ENCODE data around the gene CTSZ. TPM values are rescaled to one million over a fixed set of nuclear protein-coding genes. Genes with fewer than 3 reads are reported as not detected.

Gene CTSZ
- total RNA-seq, 2 donors from 2014 or later, result 283 to 307 TPM

DNA sequence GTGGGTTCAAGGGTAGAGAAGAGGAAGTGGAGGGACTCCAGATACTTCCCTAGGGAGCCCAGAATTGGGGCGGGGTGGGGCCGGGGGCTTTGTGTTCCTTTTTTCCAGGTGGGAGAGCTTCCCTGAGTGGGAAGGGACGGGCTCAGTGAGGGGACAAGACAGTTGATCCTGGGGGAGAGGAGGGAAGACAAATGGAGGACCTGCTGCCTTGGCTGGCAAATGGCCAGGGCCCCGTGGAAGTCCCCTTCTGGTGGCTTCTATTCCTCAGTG lies 2.6 kb downstream of the CTSZ start:
- DNase-seq (peak in 1 of 2 donors; percentile 78), ATAC-seq (no peak)
- intact Hi-C loops (cut with DNase I, micrococcal nuclease), result no loop called here

DNA sequence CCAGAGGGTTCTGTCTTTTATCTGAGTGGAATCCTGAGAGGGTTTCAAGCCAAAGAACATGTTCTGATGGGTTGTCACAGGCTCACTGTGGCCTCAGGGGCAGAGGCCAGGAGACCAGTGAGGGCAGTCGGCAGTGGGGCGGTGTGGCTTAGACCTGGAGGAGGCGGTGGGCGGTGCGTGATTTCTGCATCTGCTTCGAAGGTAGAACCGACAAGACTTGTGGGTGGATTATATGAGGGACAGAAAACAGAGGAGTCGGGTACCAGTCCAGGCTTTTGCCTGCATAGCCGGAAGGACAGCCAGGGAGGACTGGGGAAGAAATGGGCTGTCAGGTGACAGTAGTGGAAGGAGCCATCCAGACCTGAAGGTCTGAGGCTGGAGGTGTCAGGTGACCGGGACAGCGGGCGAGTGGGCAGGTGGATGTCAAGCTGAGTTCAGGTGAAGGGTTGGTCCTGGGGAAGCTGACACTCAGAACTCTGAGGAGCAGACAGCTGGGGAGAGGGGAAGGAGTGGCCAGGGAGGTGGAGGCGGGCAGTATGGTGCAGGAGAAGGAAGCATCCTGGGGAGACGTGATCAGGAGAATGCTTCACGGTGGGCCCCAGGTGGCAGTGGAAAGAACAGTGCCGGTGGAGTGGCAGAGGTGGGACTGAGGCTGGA lies 3.1 kb downstream of the CTSZ start:
- intact Hi-C loops (cut with DNase I, micrococcal nuclease), result no loop called here
- no peak for ATAC-seq
- peak in 1 of 2 donors; percentile 28 for DNase-seq

DNA sequence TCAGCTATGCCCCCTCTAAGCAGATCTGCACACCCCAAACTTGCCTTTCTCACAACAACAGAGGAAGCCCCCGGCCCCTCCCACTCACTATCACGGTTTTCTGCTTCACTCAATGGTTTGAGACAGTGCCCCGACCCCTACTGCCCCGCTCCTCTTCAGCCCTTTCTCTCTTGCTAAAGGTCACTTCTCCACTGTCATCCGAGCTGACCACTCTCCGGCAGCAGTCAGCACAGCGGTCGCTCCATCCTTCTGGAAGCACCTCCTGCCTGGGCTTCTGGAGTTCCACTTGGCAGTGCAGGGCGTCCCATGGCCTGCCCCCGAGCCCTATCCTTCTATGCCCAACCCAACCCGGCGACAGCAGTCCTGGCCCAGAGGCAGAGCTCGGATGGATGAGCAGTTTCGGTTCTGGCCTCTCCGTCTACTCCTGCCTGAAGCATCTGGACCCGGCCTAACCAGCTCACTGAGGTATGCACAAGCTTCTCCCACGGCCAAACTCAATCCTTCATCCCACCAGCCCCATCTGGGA lies 4.1 kb downstream of the CTSZ start:
- DNase-seq (no peak), ATAC-seq (no peak)
- intact Hi-C loops (cut with DNase I, micrococcal nuclease), result no loop called here

DNA sequence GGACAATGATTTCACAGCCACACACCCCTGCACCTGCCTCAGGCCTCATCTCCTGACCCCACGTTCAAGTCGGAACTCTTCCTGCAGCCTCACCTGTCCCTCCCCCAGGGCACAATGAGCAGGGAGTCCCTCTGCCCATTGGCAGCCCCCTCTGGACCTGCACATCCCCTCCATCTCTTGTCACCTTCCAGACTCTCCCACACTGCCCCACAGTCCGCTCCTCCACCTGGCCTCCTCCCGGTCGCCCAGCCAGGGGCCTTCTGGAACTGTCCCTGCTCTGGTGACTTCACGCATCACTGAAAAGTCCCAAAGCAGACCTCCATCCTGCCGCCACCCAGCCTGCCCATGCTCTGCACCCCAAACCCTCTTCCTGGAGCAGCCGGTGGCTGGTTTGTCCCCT lies 4.7 kb downstream of the CTSZ start:
- ATAC-seq (no peak), DNase-seq (no peak)
- intact Hi-C loops (cut with DNase I, micrococcal nuclease), result no loop called here

DNA sequence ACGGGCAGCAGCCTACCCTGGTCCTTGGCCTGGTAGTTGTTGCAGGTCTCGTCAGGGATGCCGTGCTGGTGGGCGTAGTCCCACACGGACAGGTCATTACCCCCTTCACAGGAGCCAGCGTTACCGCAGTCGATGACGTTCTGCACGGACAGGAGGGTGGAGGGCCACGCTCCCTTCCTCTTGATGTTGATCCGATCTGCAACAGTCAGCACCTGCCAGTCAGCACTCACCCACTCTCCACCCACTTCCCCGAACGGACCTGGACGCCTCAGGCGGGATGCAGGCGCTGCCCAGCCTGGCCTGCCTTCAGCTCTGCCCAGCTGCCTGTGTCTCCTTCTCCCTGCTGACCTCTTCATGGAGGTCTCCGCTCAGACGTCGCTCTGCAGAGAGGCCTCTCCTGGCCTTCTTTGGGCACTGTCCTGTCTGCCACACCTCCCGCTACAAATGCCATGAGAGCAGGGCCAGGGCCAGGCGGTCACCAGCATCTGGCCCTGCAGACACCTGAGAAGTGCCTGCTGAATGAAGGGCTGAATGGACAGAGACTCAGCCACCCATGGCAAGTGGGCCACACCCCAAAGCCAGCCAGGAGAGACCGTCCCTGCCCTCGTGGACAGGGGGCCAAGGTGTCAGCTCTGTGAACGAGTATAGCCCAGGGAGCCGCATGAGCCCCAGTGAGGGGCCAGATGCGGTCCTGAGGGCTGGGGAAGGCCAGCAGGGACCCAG lies 5.4 kb downstream of the CTSZ start:
- ATAC-seq, result no peak
- no peak for DNase-seq
- intact Hi-C loops (cut with DNase I, micrococcal nuclease), result no loop called here

DNA sequence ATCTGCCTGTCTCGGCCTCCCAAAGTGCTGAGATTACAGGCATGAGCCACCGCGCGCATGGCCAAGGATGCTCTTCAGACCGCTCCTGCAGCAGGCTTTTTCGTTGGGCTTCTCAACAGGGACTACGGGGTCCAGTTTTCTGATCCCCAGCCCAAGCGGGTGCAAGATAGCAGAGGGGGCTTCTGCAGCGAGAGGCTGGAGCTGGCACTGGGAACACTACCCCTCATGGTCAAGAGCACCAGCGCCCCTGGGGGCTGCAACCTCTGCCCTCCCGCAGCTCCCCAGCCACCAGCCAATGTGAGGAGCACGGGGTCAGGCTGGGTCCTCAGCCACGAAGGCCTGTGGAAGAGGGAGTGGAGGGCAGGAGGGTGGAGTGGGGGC lies 6.0 kb downstream of the CTSZ start:
- DNase-seq (no peak), ATAC-seq (no peak)
- intact Hi-C loops (cut with DNase I, micrococcal nuclease), result no loop called here

DNA sequence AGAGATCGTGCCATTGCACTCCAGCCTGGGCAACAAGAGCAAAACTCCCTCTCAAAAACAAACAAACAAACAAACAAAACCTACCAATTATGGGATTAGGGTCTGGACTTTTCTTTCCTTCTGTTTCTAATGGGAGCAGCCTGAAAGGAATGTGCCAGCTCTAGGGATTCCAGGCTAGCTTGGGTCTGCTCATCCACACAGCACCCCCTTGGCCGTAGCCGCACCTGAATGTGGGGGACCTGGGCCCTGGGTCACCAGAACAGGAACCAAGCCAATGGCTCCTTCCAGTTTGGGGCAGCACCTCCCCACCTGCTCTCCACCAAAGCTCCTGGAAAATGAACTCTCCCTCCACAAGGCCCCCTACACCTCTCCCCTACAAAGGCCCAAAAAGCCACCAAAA lies 6.7 kb downstream of the CTSZ start:
- no peak for DNase-seq
- ATAC-seq, result no peak
- intact Hi-C loops (cut with DNase I, micrococcal nuclease), result no loop called here

DNA sequence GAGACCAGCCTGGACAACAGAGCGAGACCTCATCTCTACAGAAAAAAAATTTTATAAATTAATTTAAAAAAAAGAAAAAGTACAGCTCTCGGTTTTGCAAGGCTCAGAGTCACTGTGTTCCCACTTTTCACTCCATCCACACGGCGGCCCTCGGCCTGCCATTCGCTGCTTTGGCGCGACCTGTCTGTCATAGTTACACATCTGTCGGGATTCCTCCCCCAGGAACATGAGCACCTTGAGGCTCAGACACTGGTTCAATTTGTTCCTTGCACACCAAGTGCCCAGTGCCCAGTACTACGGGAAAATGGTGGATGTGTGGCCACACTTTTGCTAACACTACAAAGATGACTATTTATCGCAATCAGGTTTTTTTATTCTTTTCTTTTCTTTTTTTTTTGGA lies 8.4 kb downstream of the CTSZ start:
- intact Hi-C loops (cut with DNase I, micrococcal nuclease), result no loop called here
- ATAC-seq, result no peak
- no peak for DNase-seq

DNA sequence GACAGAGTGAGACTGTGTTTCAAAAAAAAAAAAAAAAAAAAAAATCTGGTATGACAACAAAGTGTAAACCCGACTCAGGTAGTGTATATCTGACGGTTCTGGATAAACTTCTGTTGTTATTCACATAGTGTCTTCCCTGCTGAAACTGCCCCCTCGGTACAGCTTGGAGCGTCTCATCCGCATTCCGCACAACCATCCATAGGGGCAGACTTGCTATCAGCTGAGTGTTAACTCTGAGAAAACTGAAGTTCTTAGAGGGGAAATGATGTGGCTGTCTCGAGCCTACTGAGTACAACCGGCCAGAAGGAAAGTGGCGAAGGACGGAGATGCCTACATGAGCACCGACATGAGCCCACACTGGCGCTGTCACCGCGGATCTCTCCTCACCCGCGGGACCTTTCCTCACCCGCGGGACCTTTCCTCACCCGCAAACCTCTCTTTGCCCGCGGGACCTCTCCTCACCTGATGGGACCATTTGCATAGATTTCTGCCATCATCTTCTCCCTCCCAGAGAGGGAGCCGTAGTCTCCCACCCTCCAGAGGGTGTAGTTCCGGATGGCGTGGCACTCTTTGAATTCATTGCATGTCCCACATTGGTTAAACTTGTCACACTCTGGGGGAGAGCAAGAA lies 9.8 kb downstream of the CTSZ start:
- DNase-seq (no peak), ATAC-seq (no peak)
- intact Hi-C loops (cut with DNase I, micrococcal nuclease), result no loop called here

DNA sequence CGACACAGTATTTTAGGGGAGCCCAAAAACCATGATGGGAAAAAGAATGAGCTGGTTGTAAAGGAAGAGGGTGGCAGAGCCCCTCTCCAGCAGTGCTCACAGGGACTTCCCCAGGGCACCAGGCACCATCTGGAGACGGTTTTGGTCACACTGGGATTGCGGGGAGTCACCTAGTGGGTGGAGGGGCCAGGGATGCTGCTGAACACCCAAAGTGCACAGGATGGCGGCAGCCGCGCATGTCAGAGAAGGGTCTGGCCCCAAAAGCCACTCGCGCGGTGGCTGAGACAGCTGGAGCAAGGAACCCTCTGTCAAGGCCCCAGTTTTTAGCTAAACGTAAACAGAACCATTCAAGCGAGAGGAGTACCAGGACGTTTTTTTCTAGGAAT lies 10.8 kb downstream of the CTSZ start:
- DNase-seq (no peak), ATAC-seq (no peak)
- intact Hi-C loops (cut with DNase I, micrococcal nuclease), result no loop called here

DNA sequence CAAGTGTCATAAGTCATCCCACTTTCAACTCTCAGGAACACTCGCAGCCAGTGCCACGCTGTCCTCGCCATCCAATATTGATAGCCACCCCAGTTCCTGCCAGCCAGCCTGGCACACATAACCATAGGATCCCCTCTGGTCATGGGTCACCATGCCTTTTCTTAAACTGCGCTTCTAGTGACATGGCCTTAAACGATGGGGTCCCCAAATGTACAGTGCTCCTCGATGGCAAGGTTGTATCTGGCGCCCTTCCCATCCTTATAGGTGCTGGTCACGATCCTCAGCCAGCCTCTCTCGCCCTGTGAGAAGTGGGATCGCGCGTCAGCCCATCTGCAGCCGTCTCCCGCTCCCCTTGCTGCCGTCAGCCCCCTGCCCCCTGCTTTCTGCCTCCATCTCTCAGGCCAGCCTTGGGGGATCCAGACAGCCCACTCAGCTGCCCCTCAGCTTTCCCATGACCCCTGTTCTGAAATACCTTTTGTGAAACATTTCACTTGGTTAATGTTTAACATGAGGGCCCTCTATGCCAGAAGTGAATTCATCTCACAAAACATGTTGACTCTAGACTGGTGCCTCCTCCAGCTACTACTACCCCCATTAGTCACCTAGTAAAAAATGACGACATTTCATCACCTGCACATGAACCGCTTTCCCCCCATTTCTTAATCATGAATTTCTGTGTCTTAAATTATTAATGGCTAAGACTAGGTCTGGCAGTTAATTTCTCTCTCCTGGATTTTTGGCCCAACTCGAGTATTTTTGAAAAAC lies 11.4 kb downstream of the CTSZ start:
- ATAC-seq (peak; percentile 21), DNase-seq (no peak)
- intact Hi-C loops (cut with DNase I, micrococcal nuclease), result no loop called here

DNA sequence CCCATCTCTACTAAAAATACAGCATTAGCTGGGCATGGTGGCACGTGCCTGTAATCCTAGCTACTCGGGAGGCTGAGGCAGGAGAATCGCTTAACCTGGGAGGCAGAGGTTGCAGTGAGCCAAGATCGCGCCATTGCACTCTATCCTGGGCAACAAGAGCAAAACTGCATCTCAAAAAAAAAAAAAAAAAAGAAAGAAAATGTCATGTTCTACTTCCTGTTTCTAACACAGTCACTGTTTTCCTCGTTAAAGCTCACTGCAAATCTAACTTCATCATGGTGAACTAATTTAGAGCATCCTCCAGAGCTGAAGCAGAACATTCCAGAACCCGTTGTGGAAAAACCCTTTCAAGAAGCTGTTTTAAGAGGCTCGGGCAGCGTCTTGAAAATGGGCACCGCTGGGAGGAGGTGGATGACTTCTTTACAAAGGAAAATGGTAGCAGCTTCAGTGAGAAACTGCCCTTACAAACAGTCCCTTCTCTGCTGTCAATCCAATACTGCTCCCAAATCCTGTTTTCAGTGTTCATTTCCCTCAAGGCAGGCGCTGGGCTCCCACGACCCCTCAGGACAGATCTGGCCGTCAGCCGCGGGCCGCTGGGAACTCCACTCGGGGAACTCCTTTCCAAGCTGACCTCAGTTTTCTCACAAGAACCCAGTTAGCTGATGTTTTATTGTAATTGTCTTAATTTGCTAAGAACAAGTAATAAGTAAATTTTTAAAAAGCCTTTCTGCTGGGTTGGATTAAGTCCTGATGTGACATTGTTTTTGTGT lies 12.5 kb downstream of the CTSZ start:
- intact Hi-C loops (cut with DNase I, micrococcal nuclease), result no loop called here
- ATAC-seq, result no peak
- DNase-seq, result peak in 1 of 2 donors; percentile 2

DNA sequence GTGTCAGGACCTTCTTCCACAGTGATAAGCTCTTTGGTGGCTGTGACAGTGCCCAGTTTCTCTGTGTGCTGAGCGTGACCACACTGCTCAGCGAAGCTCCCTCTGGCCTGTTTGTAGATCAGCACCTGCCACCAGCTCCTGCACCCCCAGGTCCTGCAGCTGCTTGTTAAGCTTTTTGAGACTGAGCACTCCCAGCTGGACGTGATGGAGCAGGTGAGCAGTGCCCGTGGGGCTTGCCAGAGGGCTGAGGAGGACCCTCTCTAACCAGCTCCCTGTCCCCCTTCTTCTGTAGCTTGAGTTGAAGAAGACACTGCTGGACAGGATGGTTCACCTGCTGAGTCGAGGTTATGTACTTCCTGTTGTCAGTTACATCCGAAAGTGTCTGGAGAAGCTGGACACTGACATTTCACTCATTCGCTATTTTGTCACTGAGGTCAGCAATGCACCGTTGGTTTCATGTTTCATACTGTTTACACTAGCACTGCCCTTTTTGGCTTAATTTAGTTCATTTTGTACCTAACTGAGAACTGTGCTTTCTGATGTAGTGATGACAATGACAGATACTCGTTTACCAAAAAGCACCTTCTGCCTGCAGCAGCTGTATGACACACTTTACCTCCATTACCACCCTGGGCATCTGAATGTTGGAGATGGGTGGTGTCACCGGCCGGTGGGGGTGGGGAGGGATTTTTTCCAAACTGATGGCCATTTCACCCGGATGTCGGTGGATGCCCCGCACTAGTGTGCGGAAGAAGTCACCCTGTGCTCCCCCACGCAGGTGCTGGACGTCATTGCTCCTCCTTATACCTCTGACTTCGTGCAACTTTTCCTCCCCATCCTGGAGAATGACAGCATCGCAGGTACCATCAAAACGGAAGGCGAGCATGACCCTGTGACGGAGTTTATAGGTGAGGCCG lies 13.5 kb downstream of the CTSZ start:
- peak in 1 of 2 donors; percentile 9 for DNase-seq
- no peak for ATAC-seq
- intact Hi-C loops (cut with DNase I, micrococcal nuclease), result no loop called here

DNA sequence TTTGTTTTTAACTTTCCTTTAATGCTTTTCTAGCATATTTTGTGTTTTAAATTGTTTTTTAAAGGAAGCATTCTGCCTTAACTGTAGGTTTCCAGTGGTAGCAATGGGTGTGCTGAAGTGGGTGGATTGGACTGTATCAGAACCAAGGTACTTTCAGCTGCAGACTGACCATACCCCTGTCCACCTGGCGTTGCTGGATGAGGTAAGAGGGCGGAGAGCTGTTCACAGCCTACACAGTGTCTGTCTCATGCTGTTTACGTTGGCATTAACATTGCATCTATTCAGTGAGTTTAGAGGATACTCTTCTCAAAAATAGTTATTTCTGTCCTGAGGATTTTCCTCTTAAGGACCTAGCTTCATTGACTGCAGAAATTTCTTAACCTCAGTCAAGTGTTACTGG lies 14.1 kb downstream of the CTSZ start:
- DNase-seq, result peak in 1 of 2 donors; percentile 2

DNA sequence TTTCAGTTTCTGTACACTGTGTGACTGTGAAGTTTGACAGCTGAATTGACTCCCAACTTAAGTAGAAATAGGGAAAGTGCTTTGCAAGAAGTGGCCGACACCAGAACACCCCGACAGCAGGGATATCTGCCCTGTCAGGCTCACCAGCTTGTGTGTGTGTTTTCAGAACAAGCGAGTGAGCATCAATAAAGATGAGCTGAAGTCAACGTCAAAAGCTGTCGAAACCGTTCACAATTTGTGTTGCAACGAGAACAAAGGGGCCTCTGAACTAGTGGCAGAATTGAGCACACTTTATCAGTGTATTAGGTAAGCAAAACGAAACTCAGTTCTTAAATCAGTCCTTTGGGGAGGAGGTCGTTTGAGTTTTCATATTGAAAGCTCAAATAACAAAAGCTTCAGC lies 15.3 kb downstream of the CTSZ start:
- DNase-seq, result peak in 1 of 2 donors; percentile 2
- no peak for ATAC-seq
- intact Hi-C loops (cut with DNase I, micrococcal nuclease), result no loop called here

More for the DNA sequence above, 14.1 kb downstream of the CTSZ start:
- ATAC-seq, result no peak
- intact Hi-C loops (cut with DNase I, micrococcal nuclease), result no loop called here

DNA sequence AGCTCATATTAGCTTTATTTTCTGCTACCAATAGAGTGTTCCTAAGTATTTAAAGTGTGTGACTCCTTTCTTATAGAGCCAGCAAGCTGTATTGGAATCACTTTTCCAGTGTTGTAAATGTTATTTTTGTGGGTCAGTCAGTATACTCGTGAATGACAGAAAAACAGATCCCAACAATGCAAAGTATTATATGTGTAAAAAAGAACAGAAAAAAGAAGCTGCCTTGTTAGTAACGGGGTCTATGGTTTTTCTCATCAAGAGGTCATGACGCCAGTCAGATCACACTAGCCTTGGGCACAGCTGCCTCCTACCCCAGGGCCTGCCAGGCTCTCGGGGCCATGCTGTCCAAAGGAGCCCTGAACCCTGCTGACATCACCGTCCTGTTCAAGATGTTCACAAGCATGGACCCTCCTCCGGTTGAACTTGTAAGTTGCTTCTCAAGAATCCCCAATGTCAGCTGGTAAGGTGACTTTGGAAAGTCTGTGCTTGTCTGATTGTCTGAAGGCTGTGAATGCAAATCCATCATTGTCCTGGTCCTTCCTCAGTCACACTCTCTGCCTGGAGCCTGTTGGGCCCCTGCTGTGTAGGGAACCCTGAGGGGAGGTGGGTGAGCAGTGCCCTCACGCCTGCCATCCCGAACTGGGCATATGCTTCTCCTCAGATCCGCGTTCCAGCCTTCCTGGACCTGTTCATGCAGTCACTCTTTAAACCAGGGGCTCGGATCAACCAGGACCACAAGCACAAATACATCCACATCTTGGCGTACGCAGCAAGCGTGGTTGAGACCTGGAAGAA lies 16.2 kb downstream of the CTSZ start:
- intact Hi-C loops (cut with DNase I, micrococcal nuclease), result no loop called here
- peak; percentile 5 for ATAC-seq
- DNase-seq, result no peak

DNA sequence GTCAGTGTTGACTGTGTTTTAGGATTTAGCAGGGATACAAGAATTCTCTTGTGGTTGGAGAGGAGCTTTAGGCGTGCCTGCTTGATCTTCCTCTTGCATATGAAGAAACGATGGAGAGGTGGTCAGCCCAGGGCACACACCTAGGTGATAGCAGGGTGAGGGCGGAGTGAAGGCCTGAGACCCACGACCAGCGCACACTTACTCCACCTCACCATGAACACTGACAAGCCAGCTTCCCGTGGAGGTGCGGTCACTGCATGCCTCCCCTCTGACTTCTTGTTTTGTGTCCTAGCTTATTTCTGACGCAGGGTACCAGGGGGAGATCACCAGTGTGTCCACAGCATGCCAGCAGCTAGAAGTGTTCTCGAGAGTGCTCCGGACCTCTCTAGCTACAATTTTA lies 17.9 kb downstream of the CTSZ start:
- ATAC-seq, result peak; percentile 2
- intact Hi-C loops (cut with DNase I, micrococcal nuclease), result no loop called here
- DNase-seq, result no peak

Data from left colon (tissue), 2 donors.